RWPE2 (cell line): ENCODE data around the gene TRIM69.

Experiments used
- ATAC-seq: fragments of 200-7000 bp; cut with Tn5 transposase; 3 replicates; pipeline ENCODE4 v1.9.1; 2021; ENCODE audit warnings: low read depth
- DNase-seq: peaks from one replicate; pipeline ENCODE4 v3.0.0-alpha.2; 2020; ENCODE audit warnings: low spot score
- H3K27ac ChIP-seq: fragments of 450-650 bp; 2 replicates; pipeline ENCODE4 v1.5.1; 2017; ENCODE audit warnings: mild to moderate bottlenecking; ENCODE audit not compliant: poor library complexity, severe bottlenecking
- H3K27me3 ChIP-seq: fragments of 250-450 bp; sonication (Bioruptor Pico); 2 replicates; pipeline ENCODE4 v1.5.1; 2021; ENCODE audit warnings: mild to moderate bottlenecking, moderate library complexity; ENCODE audit not compliant: insufficient read depth, poor library complexity, severe bottlenecking
- H3K36me3 ChIP-seq: fragments of 250-450 bp; sonication (Bioruptor Pico); 2 replicates; pipeline ENCODE4 v1.5.1; 2020; ENCODE audit warnings: low read depth, mild to moderate bottlenecking, moderate library complexity
- H3K4me1 ChIP-seq: fragments of 250-450 bp; sonication (Bioruptor Pico); 2 replicates; pipeline ENCODE4 v1.5.1; 2021; ENCODE audit warnings: mild to moderate bottlenecking, moderate library complexity; ENCODE audit not compliant: insufficient read depth, poor library complexity, severe bottlenecking
- H3K4me3 ChIP-seq: fragments of 250-450 bp; sonication (Bioruptor Pico); 2 replicates; pipeline ENCODE4 v1.5.1; 2021; ENCODE audit warnings: mild to moderate bottlenecking, moderate library complexity; ENCODE audit not compliant: severe bottlenecking
- H3K9me3 ChIP-seq: fragments of 250-450 bp; sonication (Bioruptor Pico); 2 replicates; pipeline ENCODE4 v1.5.1; 2021; ENCODE audit warnings: mild to moderate bottlenecking, moderate library complexity; ENCODE audit not compliant: severe bottlenecking
- CTCF ChIP-seq: fragments of 450-650 bp; IDR thresholded peaks from one replicate; pipeline ENCODE4 v1.5.1; 2017; ENCODE audit warnings: mild to moderate bottlenecking, moderate library complexity; ENCODE audit not compliant: poor library complexity, severe bottlenecking

TRIM69 gene

GRCh38 chr15:44802336-44802735 is 66.0 kb downstream of the TRIM69 start:
- Histone ChIP-seq H3K4me1 (no peaks in the 10 kb centered on the region), H3K9me3 (no peaks in the 10 kb centered on the region), H3K4me3 (no peak overlapping the region), H3K27me3 (peaks cover 10% of the 10 kb centered on the region), H3K36me3 (no peaks in the 10 kb centered on the region), H3K27ac (no peak overlapping the region)
- ATAC-seq (no peak), DNase-seq (no peak)
- no peak for TF ChIP-seq CTCF

GRCh38 chr15:44804298-44805046 is 68.1 kb downstream of the TRIM69 start:
- H3K36me3 ChIP-seq: no peaks in the 10 kb centered on the region
- no peak for ATAC-seq
- H3K9me3 ChIP-seq: no peaks in the 10 kb centered on the region
- no peak for DNase-seq
- H3K4me3 ChIP-seq: no peak overlapping the region
- no peak for TF ChIP-seq CTCF
- H3K27ac ChIP-seq: no peak overlapping the region
- no peaks in the 10 kb centered on the region for H3K4me1 ChIP-seq
- peaks cover 10% of the 10 kb centered on the region for H3K27me3 ChIP-seq

GRCh38 chr15:44808557-44808956 is 72.2 kb downstream of the TRIM69 start:
- H3K9me3 ChIP-seq: no peaks in the 10 kb centered on the region
- peaks cover 6% of the 10 kb centered on the region for H3K4me1 ChIP-seq
- peaks cover 4% of the 10 kb centered on the region for H3K27me3 ChIP-seq
- ATAC-seq (no peak), DNase-seq (no peak)
- H3K4me3 ChIP-seq: no peak overlapping the region
- no peak for TF ChIP-seq CTCF
- no peak overlapping the region for H3K27ac ChIP-seq
- no peaks in the 10 kb centered on the region for H3K36me3 ChIP-seq

- Histone ChIP-seq H3K4me1 (peaks cover 6% of the 10 kb centered on the region), H3K9me3 (no peaks in the 10 kb centered on the region), H3K36me3 (no peaks in the 10 kb centered on the region), H3K27ac (no peak overlapping the region), H3K4me3 (no peak overlapping the region), H3K27me3 (no peaks in the 10 kb centered on the region)
- DNase-seq: no peak
- ATAC-seq: no peak
- no peak for TF ChIP-seq CTCF
Measured at GRCh38 chr15:44810237-44810636, 73.9 kb downstream of the TRIM69 start.

- Histone ChIP-seq H3K36me3 (no peaks in the 10 kb centered on the region), H3K4me1 (peaks cover 6% of the 10 kb centered on the region), H3K9me3 (no peaks in the 10 kb centered on the region), H3K27ac (no peak overlapping the region), H3K27me3 (no peaks in the 10 kb centered on the region), H3K4me3 (no peak overlapping the region)
- ATAC-seq: no peak
- DNase-seq: no peak
- TF ChIP-seq CTCF: no peak
Measured at GRCh38 chr15:44811337-44811736, 75.0 kb downstream of the TRIM69 start.
